ENCODE measurements around the gene FOXRED2.
A peak's percentile ranks its signal among the peaks of the same experiment; 100 is the strongest.
"Not testable (repeated sequence)": the region's sequence is repeated elsewhere in the genome, so short reads cannot be mapped to it uniquely, and the experiment has no call there.

The FOXRED2 gene

GRCh38 chr22:36506637-36507517 lies at the start of gene FOXRED2:
FOXRED2 (minus strand) TSS chr22:36507040; CDS start chr22:36506422, 618 bp downstream.
- DNase-seq (ENCODE audit: low read depth in 2 of 2): peak; percentile 69 to 78

GRCh38 chr22:36554098-36554497 lies 47.3 kb upstream of the FOXRED2 start:
- DNase-seq (ENCODE audit: low read depth in 2 of 2): no peak

GRCh38 chr22:36552289-36552688 lies 45.4 kb upstream of the FOXRED2 start:
- no peak for DNase-seq (ENCODE audit: low read depth in 2 of 2)

GRCh38 chr22:36550701-36551495 lies 44.1 kb upstream of the FOXRED2 start:
- no peak for DNase-seq (ENCODE audit: low read depth in 2 of 2)

GRCh38 chr22:36549033-36549432 lies 42.2 kb upstream of the FOXRED2 start:
- DNase-seq (ENCODE audit: low read depth in 2 of 2): no peak

- DNase-seq (ENCODE audit: low read depth in 2 of 2): no peak
Observed at GRCh38 chr22:36548606-36549005, 41.8 kb upstream of the FOXRED2 start.

- DNase-seq (ENCODE audit: low read depth in 2 of 2): no peak
Observed at GRCh38 chr22:36546932-36547331, 40.1 kb upstream of the FOXRED2 start.

GRCh38 chr22:36546092-36546804 lies 39.4 kb upstream of the FOXRED2 start:
- DNase-seq (ENCODE audit: low read depth in 2 of 2): no peak

GRCh38 chr22:36544107-36544620 lies 37.3 kb upstream of the FOXRED2 start:
- no peak for DNase-seq (ENCODE audit: low read depth in 2 of 2)

- DNase-seq (ENCODE audit: low read depth in 2 of 2): no peak
Observed at GRCh38 chr22:36541831-36542411, 35.1 kb upstream of the FOXRED2 start.

GRCh38 chr22:36540867-36541642 lies 34.2 kb upstream of the FOXRED2 start:
- DNase-seq (ENCODE audit: low read depth in 2 of 2): no peak

GRCh38 chr22:36538529-36538928 lies 31.7 kb upstream of the FOXRED2 start:
- no peak for DNase-seq (ENCODE audit: low read depth in 2 of 2)

GRCh38 chr22:36536717-36537116 lies 29.9 kb upstream of the FOXRED2 start:
- DNase-seq (ENCODE audit: low read depth in 2 of 2): no peak

GRCh38 chr22:36533320-36533719 lies 26.5 kb upstream of the FOXRED2 start:
- not testable (repeated sequence) for DNase-seq (ENCODE audit: low read depth in 2 of 2)

- no peak for DNase-seq (ENCODE audit: low read depth in 2 of 2)
Observed at GRCh38 chr22:36532466-36532865, 25.6 kb upstream of the FOXRED2 start.

- peak; percentile 97 to 98 for DNase-seq (ENCODE audit: low read depth in 2 of 2)
Observed at GRCh38 chr22:36528795-36529751, 22.2 kb upstream of the FOXRED2 start, which contains the start of gene EIF3D. EIF3D (minus strand) TSS chr22:36529166; CDS start chr22:36526121, 3,045 bp downstream.

GRCh38 chr22:36528341-36528740 lies 21.5 kb upstream of the FOXRED2 start:
- DNase-seq (ENCODE audit: low read depth in 2 of 2): no peak

GRCh38 chr22:36522662-36523061 lies 15.8 kb upstream of the FOXRED2 start:
- no peak for DNase-seq (ENCODE audit: low read depth in 2 of 2)

- no peak for DNase-seq (ENCODE audit: low read depth in 2 of 2)
Observed at GRCh38 chr22:36520423-36520822, 13.6 kb upstream of the FOXRED2 start.

Measured in stimulated activated CD8-positive, alpha-beta memory T cell treated with anti-CD3 and anti-CD28 coated beads, Interleukin-15, amount 100 ng/mL, for 4 hours (primary cell).